Uterus (tissue), 4 donors: ENCODE data around the gene TMEM39A. TPM values are rescaled to one million over a fixed set of nuclear protein-coding genes. Genes with fewer than 3 reads are reported as not detected.

ENCODE experiments used
- DNase-seq, 2 donors: peaks; one replicate each; pipeline ENCODE4 v3.0.0-alpha.2; 2019 to 2020
- H3K27ac ChIP-seq, 2 donors: fragments of 200-600 bp; sonication (generic); 1 replicate in 1 of 2; 2 replicates in 1 of 2; pipeline ENCODE4 v1.5.1; 2016 to 2018
- H3K27me3 ChIP-seq, 2 donors: fragments of 200-600 bp; sonication (generic); one replicate each; pipeline ENCODE4 v1.5.1; 2018 to 2019; ENCODE audit warnings: control low read depth in 1 of 2
- H3K36me3 ChIP-seq, 2 donors: fragments of 200-600 bp; sonication (generic); one replicate each; pipeline ENCODE4 v1.5.1; 2019; ENCODE audit warnings: control low read depth in 1 of 2
- H3K4me1 ChIP-seq, 2 donors: fragments of 200-600 bp; sonication (generic); one replicate each; pipeline ENCODE4 v1.5.1; 2018 to 2019; ENCODE audit warnings: control low read depth in 1 of 2
- H3K4me3 ChIP-seq, 2 donors: fragments of 200-600 bp; sonication (generic); 1 replicate in 1 of 2; 2 replicates in 1 of 2; pipeline ENCODE4 v1.5.1; 2018 to 2019; ENCODE audit warnings: mild to moderate bottlenecking in 1 of 2
- H3K9me3 ChIP-seq, 2 donors: fragments of 200-600 bp; sonication (generic); one replicate each; pipeline ENCODE4 v1.5.1; 2019; ENCODE audit warnings: control low read depth in 1 of 2
- POLR2A ChIP-seq, 2 donors: fragments of 450-650 bp; IDR thresholded peaks; one replicate each; pipeline ENCODE4 v1.6.1; 2016; ENCODE audit warnings: antibody characterized with exemption in 2 of 2, mild to moderate bottlenecking in 1 of 2, moderate library complexity in 1 of 2
- intact Hi-C: fragments of 100-400 bp; cut with DNase I; formaldehyde crosslinking; loops from one replicate; pipeline ENCODE4 v1.15.1; 2023; ENCODE audit warnings: low total_unique reads
- total RNA-seq, 4 donors: library from RNA; depleted of rRNA in 3 of 4; stranded (reverse); fragments of >200 nt in 3 of 4; gene quantifications; one replicate each; pipeline versions ENCODE4 v1.1.0 to v1.2.4, GENCODE V29; 2014 to 2023
- TF ChIP-seq, protein P1 (sequence below), 4 experiments: fragments of 200-600 bp in 2 of 4; fragments of 450-650 bp in 2 of 4; sonication (generic) in 2 of 4; IDR thresholded peaks; one replicate each; pipeline ENCODE4 v1.5.1; 2016 to 2019; ENCODE audit warnings: antibody characterized with exemption in 4 of 4, mild to moderate bottlenecking in 2 of 4, moderate library complexity in 1 of 4
- donor health status: DM: yes; HTN: yes; CAD: no.

TMEM39A gene
- total RNA-seq, 4 donors from 2014 or later = 23.2 to 136 (median 67.1) TPM

DNA sequence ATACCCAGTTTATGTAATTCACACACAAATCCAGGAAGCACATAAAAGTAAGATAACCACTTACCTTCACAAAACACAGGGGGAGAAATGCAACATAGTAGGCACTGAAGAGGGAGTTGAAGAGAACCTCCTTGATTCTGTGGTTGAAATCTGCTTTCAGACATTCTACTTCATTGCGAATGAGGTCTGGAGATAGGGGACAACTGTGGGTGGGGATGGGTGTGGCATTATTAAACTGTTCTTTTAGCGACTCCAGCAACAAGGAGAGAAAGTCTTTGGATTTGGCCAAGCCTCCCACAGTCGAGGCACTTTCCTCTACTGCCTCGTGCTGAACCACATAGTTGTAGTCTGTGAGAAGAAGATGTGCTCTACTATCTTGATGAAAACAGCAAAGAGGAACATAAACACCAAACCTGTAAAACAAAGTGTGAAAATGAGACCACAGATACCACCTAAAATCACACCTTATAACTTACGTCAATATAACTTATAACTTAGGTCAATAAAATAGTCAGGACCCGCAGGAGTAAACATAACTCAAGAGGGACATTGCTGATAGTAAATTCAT lies 25.6 kb downstream of the TMEM39A start:
- Histone ChIP-seq H3K4me1 (no peaks in the 10 kb centered on the region), H3K36me3 (no peaks in the 10 kb centered on the region), H3K27me3 (no peaks in the 10 kb centered on the region), H3K4me3 (no peak overlapping the region), H3K9me3 (no peaks in the 10 kb centered on the region), H3K27ac (no peak overlapping the region)
- DNase-seq = no peak
- intact Hi-C loops = no loop called here
- no peak for TF ChIP-seq POLR2A (IDR thresholded peaks at IDR 0.05)
- TF ChIP-seq, protein P1, sequence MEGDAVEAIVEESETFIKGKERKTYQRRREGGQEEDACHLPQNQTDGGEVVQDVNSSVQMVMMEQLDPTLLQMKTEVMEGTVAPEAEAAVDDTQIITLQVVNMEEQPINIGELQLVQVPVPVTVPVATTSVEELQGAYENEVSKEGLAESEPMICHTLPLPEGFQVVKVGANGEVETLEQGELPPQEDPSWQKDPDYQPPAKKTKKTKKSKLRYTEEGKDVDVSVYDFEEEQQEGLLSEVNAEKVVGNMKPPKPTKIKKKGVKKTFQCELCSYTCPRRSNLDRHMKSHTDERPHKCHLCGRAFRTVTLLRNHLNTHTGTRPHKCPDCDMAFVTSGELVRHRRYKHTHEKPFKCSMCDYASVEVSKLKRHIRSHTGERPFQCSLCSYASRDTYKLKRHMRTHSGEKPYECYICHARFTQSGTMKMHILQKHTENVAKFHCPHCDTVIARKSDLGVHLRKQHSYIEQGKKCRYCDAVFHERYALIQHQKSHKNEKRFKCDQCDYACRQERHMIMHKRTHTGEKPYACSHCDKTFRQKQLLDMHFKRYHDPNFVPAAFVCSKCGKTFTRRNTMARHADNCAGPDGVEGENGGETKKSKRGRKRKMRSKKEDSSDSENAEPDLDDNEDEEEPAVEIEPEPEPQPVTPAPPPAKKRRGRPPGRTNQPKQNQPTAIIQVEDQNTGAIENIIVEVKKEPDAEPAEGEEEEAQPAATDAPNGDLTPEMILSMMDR (IDR thresholded peaks at IDR 0.05) = no peak

DNA sequence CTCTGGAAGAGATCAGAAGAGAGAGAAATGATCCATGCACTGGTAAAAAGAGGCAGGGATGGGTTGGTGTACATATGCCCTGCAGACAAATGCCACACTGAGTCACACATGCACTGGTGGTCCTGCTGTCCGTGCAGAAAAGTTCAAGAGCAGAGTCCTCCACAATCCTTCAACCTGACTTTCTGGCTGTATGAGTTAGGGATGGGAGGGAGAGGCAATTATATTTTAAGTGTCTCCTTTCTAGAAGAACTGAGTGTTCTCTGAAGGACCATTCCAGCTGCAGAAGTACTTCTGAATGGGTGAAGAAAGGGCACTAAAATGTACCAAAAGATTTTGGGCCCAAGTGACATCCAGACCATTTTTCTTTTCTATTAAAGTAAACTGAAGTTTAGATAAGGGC lies 26.4 kb downstream of the TMEM39A start:
- TF ChIP-seq, protein P1 (IDR thresholded peaks at IDR 0.05) = no peak
- no peak for TF ChIP-seq POLR2A (IDR thresholded peaks at IDR 0.05)
- Histone ChIP-seq H3K4me1 (no peaks in the 10 kb centered on the region), H3K4me3 (no peak overlapping the region), H3K27ac (no peak overlapping the region), H3K27me3 (no peaks in the 10 kb centered on the region), H3K36me3 (no peaks in the 10 kb centered on the region), H3K9me3 (no peaks in the 10 kb centered on the region)
- intact Hi-C loops = no loop called here
- no peak for DNase-seq

DNA sequence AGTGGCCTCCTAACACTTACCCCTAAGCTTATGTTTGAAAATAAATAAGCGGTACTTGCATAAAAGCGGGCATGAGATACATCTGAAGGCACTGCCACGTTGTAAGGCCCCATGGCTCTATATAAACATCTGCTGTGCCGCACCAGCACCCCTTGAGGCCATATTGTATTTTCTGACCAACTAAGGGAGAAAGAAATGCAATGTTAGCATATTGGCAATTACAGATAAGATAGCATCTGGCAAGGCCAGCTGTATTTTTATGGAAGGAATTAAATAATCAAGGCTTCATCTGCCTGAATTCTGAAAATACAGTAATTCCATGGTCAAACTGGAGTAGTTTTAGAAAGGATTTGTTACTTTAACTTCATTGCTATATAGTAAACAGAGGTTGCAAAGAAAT lies 28.7 kb downstream of the TMEM39A start:
- DNase-seq = no peak
- Histone ChIP-seq H3K4me3 (no peak overlapping the region), H3K9me3 (peaks cover 0 to 12% of the 10 kb centered on the region in 2 donors), H3K27ac (no peak overlapping the region), H3K36me3 (no peaks in the 10 kb centered on the region), H3K4me1 (no peaks in the 10 kb centered on the region), H3K27me3 (no peaks in the 10 kb centered on the region)
- intact Hi-C loops = no loop called here
- TF ChIP-seq, protein P1 (IDR thresholded peaks at IDR 0.05) = no peak
- no peak for TF ChIP-seq POLR2A (IDR thresholded peaks at IDR 0.05)

DNA sequence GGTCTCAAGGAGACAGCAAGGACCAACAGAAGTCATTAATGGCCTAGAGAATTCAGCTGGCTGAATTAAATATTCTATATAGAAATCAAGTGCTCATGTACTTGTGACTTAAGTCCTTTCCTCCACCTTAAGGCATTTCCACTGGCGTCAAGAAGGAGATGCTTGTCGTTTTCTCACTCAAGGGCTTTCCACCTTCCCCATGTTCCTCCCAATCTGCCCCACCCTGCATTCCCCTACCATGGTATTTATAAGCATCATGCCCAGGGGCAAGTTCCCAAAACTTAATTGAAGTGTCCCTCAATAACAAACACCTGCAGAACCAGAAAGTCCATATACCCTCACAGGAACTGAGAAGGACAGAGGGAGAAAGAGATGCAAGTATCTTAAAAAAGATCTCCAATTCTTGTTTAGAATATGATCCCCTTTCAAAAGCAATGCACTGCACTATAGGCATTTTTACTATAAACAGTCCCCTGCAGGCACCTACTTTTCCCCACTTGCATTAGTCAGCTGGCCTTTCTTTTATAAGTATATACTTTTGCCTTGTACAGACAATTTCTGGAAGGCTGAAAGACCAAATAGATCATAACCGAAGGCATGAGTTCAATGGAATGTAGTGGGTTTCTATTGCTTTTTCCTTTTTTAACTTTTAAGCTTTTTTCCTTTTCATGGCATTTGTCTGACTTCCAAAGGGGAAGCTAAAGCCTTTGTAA lies 29.6 kb downstream of the TMEM39A start:
- Histone ChIP-seq H3K4me3 (no peak overlapping the region), H3K9me3 (peaks cover 0 to 20% of the 10 kb centered on the region in 2 donors), H3K27me3 (no peaks in the 10 kb centered on the region), H3K36me3 (no peaks in the 10 kb centered on the region), H3K4me1 (no peaks in the 10 kb centered on the region), H3K27ac (no peak overlapping the region)
- DNase-seq = no peak
- no peak for TF ChIP-seq POLR2A (IDR thresholded peaks at IDR 0.05)
- TF ChIP-seq, protein P1 (IDR thresholded peaks at IDR 0.05) = no peak
- intact Hi-C loops = no loop called here

DNA sequence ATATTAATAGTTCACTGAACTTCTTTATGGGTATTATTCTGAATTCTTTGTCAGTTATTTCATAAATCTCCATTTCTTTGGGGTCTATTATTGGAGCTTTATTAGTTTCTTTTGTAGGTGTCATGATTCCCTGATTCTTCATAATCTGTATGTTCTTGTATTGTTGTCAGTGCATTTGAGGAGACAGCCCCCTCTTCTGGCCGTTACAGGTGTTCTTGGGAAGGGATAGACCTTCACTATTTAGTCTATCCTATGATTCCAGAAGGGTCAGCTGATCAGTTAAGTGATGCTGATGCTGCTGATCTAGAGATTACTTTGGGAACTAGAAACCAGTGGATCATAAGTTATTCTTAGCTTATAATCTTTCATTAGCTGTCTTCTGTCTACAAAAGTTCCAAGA lies 34.9 kb downstream of the TMEM39A start:
- no peak for DNase-seq
- Histone ChIP-seq H3K27ac (no peak overlapping the region), H3K9me3 (peaks cover 0 to 48% of the 10 kb centered on the region in 2 donors), H3K36me3 (no peaks in the 10 kb centered on the region), H3K4me3 (no peak overlapping the region), H3K27me3 (no peaks in the 10 kb centered on the region), H3K4me1 (no peaks in the 10 kb centered on the region)
- TF ChIP-seq, protein P1 (IDR thresholded peaks at IDR 0.05) = no peak
- no peak for TF ChIP-seq POLR2A (IDR thresholded peaks at IDR 0.05)
- intact Hi-C loops = no loop called here
